Measurements from ENCODE around the gene TRPV5. TPM values are rescaled to one million over a fixed set of nuclear protein-coding genes. Genes with fewer than 3 reads are reported as not detected.

Gene TRPV5
- total and polyA plus RNA-seq, 2 experiments from 2014 or later: not detected

DNA sequence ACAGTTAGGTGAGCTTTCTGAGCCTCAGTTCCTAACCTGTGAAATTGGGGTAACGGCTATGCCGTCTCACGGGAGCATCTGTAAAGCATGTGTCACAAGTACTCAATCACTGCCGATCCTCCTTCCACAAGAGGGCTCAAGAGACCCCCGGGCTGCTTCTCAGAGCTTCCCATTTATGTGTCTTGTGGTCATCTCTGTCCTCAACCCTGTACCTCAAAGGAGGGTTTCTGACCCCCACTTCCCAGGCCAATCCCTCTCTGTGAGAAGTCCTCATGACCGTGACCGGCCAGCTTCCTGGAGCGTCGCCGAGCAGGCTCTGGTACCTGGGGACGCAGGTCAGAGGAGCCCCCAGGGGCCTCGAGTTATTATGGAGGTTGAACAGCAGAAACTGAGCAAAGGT, 510 bp upstream of the TRPV5 start:
- 30 to 32% methylated on average over 12 of the region's 12 CpGs for WGBS, 2 experiments (ENCODE audit: low coverage in 1 of 2, low lambda C conversion rate in 2 of 2, missing lambda C conversion rate in 2 of 2)
- H3K27me3 ChIP-seq (replicated peaks; ENCODE audit: insufficient read depth): no peaks in the 10 kb centered on the region; the same call in 1 of the 2 replicates

GRCh38 chr7:142933092-142933475, 462 bp downstream of the TRPV5 start:
- Histone ChIP-seq H2AFZ (no peak overlapping the region), H3K27me3 (replicated peaks; ENCODE audit: insufficient read depth) (no peaks in the 10 kb centered on the region; the same call in 1 of the 2 replicates), H3K9ac (no peak overlapping the region), H3K4me2 (ENCODE audit: unreplicated experiment) (no peak overlapping the region), H3K36me3 (ENCODE audit: low read depth) (no peaks in the 10 kb centered on the region), H3K79me2 (ENCODE audit: insufficient read depth) (no peaks in the 10 kb centered on the region), H3K4me1 (ENCODE audit: insufficient read depth) (no peaks in the 10 kb centered on the region), H3K9me3 (ENCODE audit: low read depth) (no peaks in the 10 kb centered on the region), H3K4me3 (no peak overlapping the region), H4K20me1 (ENCODE audit: insufficient read depth) (no peaks in the 10 kb centered on the region), H3F3A (ENCODE audit: insufficient read depth) (no peaks in the 10 kb centered on the region), H3K9me2 (ENCODE audit: insufficient read depth) (no peaks in the 10 kb centered on the region), H3K27ac (no peak overlapping the region)
- WGBS, 2 experiments (ENCODE audit: low coverage in 1 of 2, low lambda C conversion rate in 2 of 2, missing lambda C conversion rate in 2 of 2): 33 to 35% methylated on average over 7 of the region's 7 CpGs
- DNase-seq: no peak
- in situ Hi-C loops (cut with MboI): no loop called here
- no peak for TF ChIP-seq EZH2 (IDR thresholded peaks at IDR 0.05; ENCODE audit: insufficient read depth, poor library complexity, severe bottlenecking)

More for the DNA sequence above, 510 bp upstream of the TRPV5 start:
- H3K27ac ChIP-seq: no peak overlapping the region
- in situ Hi-C loops (cut with MboI): no loop called here
- H3K9ac ChIP-seq: no peak overlapping the region
- no peak overlapping the region for H3K4me2 ChIP-seq (ENCODE audit: unreplicated experiment)
- DNase-seq: no peak
- H3K36me3 ChIP-seq (ENCODE audit: low read depth): no peaks in the 10 kb centered on the region
- TF ChIP-seq EZH2phosphoT487 (IDR thresholded peaks at IDR 0.05; ENCODE audit: insufficient read depth, low read depth) (no peak), EZH2 (IDR thresholded peaks at IDR 0.05; ENCODE audit: insufficient read depth, poor library complexity, severe bottlenecking) (no peak)
- H3F3A ChIP-seq (ENCODE audit: insufficient read depth): no peaks in the 10 kb centered on the region
- no peaks in the 10 kb centered on the region for H3K4me1 ChIP-seq (ENCODE audit: insufficient read depth)
- no peaks in the 10 kb centered on the region for H4K20me1 ChIP-seq (ENCODE audit: insufficient read depth)
- no peak overlapping the region for H2AFZ ChIP-seq
- no peaks in the 10 kb centered on the region for H3K9me3 ChIP-seq (ENCODE audit: low read depth)
- H3K9me2 ChIP-seq (ENCODE audit: insufficient read depth): no peaks in the 10 kb centered on the region
- H3K4me3 ChIP-seq: no peak overlapping the region
- H3K79me2 ChIP-seq (ENCODE audit: insufficient read depth): no peaks in the 10 kb centered on the region

- no peak overlapping the region for H2AFZ ChIP-seq
- no peak overlapping the region for H3K27ac ChIP-seq
- H3K9ac ChIP-seq: no peak overlapping the region
- H3K36me3 ChIP-seq (ENCODE audit: low read depth): no peaks in the 10 kb centered on the region
- no peaks in the 10 kb centered on the region for H4K20me1 ChIP-seq (ENCODE audit: insufficient read depth)
- no peaks in the 10 kb centered on the region for H3K4me1 ChIP-seq (ENCODE audit: insufficient read depth)
- no peaks in the 10 kb centered on the region; the same call in 1 of the 2 replicates for H3K27me3 ChIP-seq (replicated peaks; ENCODE audit: insufficient read depth)
- no peak for DNase-seq
- H3K79me2 ChIP-seq (ENCODE audit: insufficient read depth): no peaks in the 10 kb centered on the region
- H3F3A ChIP-seq (ENCODE audit: insufficient read depth): no peaks in the 10 kb centered on the region
- no peak overlapping the region for H3K4me3 ChIP-seq
- WGBS, 2 experiments (ENCODE audit: low coverage in 1 of 2, low lambda C conversion rate in 2 of 2, missing lambda C conversion rate in 2 of 2): 22 to 24% methylated on average over 5 of the region's 5 CpGs
- TF ChIP-seq EZH2phosphoT487 (IDR thresholded peaks at IDR 0.05; ENCODE audit: insufficient read depth, low read depth) (no peak), EZH2 (IDR thresholded peaks at IDR 0.05; ENCODE audit: insufficient read depth, poor library complexity, severe bottlenecking) (no peak)
- in situ Hi-C loops (cut with MboI): no loop called here
- no peak overlapping the region for H3K4me2 ChIP-seq (ENCODE audit: unreplicated experiment)
- no peaks in the 10 kb centered on the region for H3K9me2 ChIP-seq (ENCODE audit: insufficient read depth)
- H3K9me3 ChIP-seq (ENCODE audit: low read depth): no peaks in the 10 kb centered on the region
These were observed 1.0 kb downstream of the TRPV5 start for GRCh38 chr7:142932386-142933091.

DNA sequence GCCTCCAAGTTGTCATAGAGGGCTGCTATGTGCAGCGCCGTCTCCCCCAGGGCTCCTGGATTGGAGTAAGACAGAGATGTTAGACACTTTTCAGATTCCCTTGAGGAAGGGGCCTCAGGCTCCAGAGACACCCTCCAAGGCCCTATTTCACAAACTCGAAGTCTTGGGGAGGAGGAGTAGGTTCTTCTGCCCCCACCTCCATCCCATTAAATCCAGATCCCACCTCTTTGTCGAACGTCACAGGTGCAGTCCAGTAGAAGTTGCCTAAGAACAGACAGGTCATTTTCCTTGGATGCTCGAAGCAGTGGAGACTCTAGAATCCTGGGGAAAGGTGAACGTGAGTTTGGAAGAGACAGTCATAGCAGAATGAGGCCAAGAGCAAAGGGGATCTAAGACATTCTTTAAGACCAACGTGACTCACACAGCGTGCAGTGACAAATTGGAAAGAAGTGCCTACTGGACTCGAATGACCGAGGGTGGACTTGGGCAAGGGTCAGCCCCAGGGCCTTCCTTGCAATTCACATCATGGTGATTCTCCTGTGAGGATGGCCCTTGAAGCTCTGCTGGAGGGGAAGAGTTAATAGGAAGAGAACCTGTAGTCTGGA, 3.3 kb downstream of the TRPV5 start:
- Histone ChIP-seq H3K27ac (no peak overlapping the region), H3F3A (ENCODE audit: insufficient read depth) (no peaks in the 10 kb centered on the region), H3K9ac (no peak overlapping the region), H3K4me2 (ENCODE audit: unreplicated experiment) (no peak overlapping the region), H3K4me3 (no peak overlapping the region), H2AFZ (no peak overlapping the region), H3K9me2 (ENCODE audit: insufficient read depth) (no peaks in the 10 kb centered on the region), H3K36me3 (ENCODE audit: low read depth) (no peaks in the 10 kb centered on the region), H3K9me3 (ENCODE audit: low read depth) (no peaks in the 10 kb centered on the region), H3K79me2 (ENCODE audit: insufficient read depth) (no peaks in the 10 kb centered on the region), H3K4me1 (ENCODE audit: insufficient read depth) (no peaks in the 10 kb centered on the region), H4K20me1 (ENCODE audit: insufficient read depth) (no peaks in the 10 kb centered on the region), H3K27me3 (replicated peaks; ENCODE audit: insufficient read depth) (no peaks in the 10 kb centered on the region; the same call in none of the 2 replicates)
- DNase-seq: no peak
- in situ Hi-C loops (cut with MboI): no loop called here
- 36 to 50% methylated on average over 11 of the region's 11 CpGs for WGBS, 2 experiments (ENCODE audit: low coverage in 1 of 2, low lambda C conversion rate in 2 of 2, missing lambda C conversion rate in 2 of 2)
- TF ChIP-seq EZH2 (IDR thresholded peaks at IDR 0.05; ENCODE audit: insufficient read depth, poor library complexity, severe bottlenecking) (no peak), EZH2phosphoT487 (IDR thresholded peaks at IDR 0.05; ENCODE audit: insufficient read depth, low read depth) (no peak)
